Lower leg skin (tissue), 3 donors: ENCODE measurements around the gene MME.

Source experiments
- CTCF ChIP-seq, 3 donors: fragments of 450-650 bp; IDR thresholded peaks; one replicate each; pipeline ENCODE4 v1.5.1; 2016; ENCODE audit warnings: antibody characterized with exemption in 3 of 3, mild to moderate bottlenecking in 3 of 3, moderate library complexity in 2 of 3
- POLR2A ChIP-seq, 2 donors: fragments of 450-650 bp; IDR thresholded peaks; one replicate each; pipeline ENCODE4 v1.6.1; 2016 to 2017; ENCODE audit warnings: antibody characterized with exemption in 2 of 2, mild to moderate bottlenecking in 1 of 2, moderate library complexity in 1 of 2

GRCh38 chr3:155190691-155191090 lies 110.6 kb downstream of the MME start:
- no peak for TF ChIP-seq CTCF (IDR thresholded peaks at IDR 0.05)
- TF ChIP-seq POLR2A (IDR thresholded peaks at IDR 0.05) = no peak
